Prostate gland (tissue), 2 donors: Measurements from ENCODE around the gene LSM2. TPM values are rescaled to one million over a fixed set of nuclear protein-coding genes. Genes with fewer than 3 reads are reported as not detected.
A peak's percentile ranks its signal among the peaks of the same experiment; 100 is the strongest.

Experiments
- DNase-seq: peaks from one replicate; pipeline ENCODE4 v3.0.0-alpha.2; 2019; ENCODE audit warnings: low spot score
- H3K27ac ChIP-seq, 2 donors: fragments of 200-600 bp; sonication (generic); 2 replicates each; pipeline ENCODE4 v1.5.1; 2017 to 2019
- H3K27me3 ChIP-seq: fragments of 200-600 bp; sonication (generic); replicated peaks from 2 replicates; pipeline ENCODE4 v1.5.1; 2019; ENCODE audit not compliant: insufficient read depth
- H3K36me3 ChIP-seq, 2 donors: fragments of 200-600 bp; sonication (generic); 1 replicate in 1 of 2; 2 replicates in 1 of 2; pipeline versions ENCODE4 v1.5.1 to v1.8.1; 2017 to 2019
- H3K4me1 ChIP-seq: fragments of 200-600 bp; sonication (generic); replicated peaks from 2 replicates; pipeline ENCODE4 v1.5.1; 2019
- H3K4me3 ChIP-seq, 2 donors: fragments of 200-600 bp; sonication (generic); 2 replicates each; pipeline ENCODE4 v1.5.1; 2017 to 2019
- H3K9me3 ChIP-seq: fragments of 200-600 bp; sonication (generic); 2 replicates; pipeline ENCODE4 v1.5.1; 2017
- CTCF ChIP-seq, 4 experiments: fragments of 200-600 bp in 2 of 4; fragments of 450-650 bp in 2 of 4; sonication (generic) in 2 of 4; IDR thresholded peaks; 1 replicate in 3 of 4; 2 replicates in 1 of 4; pipeline ENCODE4 v1.5.1; 2016 to 2019; ENCODE audit warnings: antibody characterized with exemption in 4 of 4, mild to moderate bottlenecking in 2 of 4, moderate library complexity in 2 of 4
- POLR2A ChIP-seq: fragments of 450-650 bp; IDR thresholded peaks from one replicate; pipeline ENCODE4 v1.6.1; 2016; ENCODE audit warnings: antibody characterized with exemption, mild to moderate bottlenecking
- POLR2AphosphoS5 ChIP-seq: sonication (generic); formaldehyde crosslinking; IDR thresholded peaks from one replicate; pipeline ENCODE4 v1.6.1; 2017; ENCODE audit warnings: antibody characterized with exemption
- WGBS: methylation state at CpG from one replicate; pipeline ENCODE4 v1.1.5; 2018; 5-methylcytosine and 5-hydroxymethylcytosine counted together
- intact Hi-C: fragments of 100-400 bp; cut with DNase I; formaldehyde crosslinking; loops from one replicate; pipeline ENCODE4 v1.14.2; 2022
- total RNA-seq, 2 donors: library from RNA; depleted of rRNA; stranded (reverse); fragments of >200 nt; gene quantifications; one replicate each; pipeline ENCODE4 v1.1.0, GENCODE V29; 2016

The LSM2 gene
- total RNA-seq, 2 donors from 2014 or later, result 51.9 to 52.5 TPM

GRCh38 chr6:31775184-31775583 lies 31.6 kb downstream of the LSM2 start:
- H3K4me1 ChIP-seq, result no peaks in the 10 kb centered on the region
- no peaks in the 10 kb centered on the region for H3K27me3 ChIP-seq
- H3K36me3 ChIP-seq, result peaks cover 0 to 7% of the 10 kb centered on the region in 2 donors
- no peak for DNase-seq
- no peak overlapping the region for H3K4me3 ChIP-seq
- TF ChIP-seq CTCF (IDR thresholded peaks at IDR 0.05) (peak in 1 of 4 experiments; percentile 32), POLR2AphosphoS5 (no peak)
- WGBS, result 83% methylated on average over 4 of the region's 4 CpGs
- intact Hi-C loops, result no loop called here
- H3K9me3 ChIP-seq, result no peaks in the 10 kb centered on the region
- H3K27ac ChIP-seq, result no peak overlapping the region

GRCh38 chr6:31771992-31772358 lies 34.8 kb downstream of the LSM2 start:
- 83% methylated on average over 4 of the region's 4 CpGs for WGBS
- Histone ChIP-seq H3K36me3 (no peaks in the 10 kb centered on the region), H3K27me3 (no peaks in the 10 kb centered on the region), H3K4me1 (no peaks in the 10 kb centered on the region), H3K4me3 (no peak overlapping the region), H3K27ac (no peak overlapping the region), H3K9me3 (no peaks in the 10 kb centered on the region)
- no peak for TF ChIP-seq POLR2A
- intact Hi-C loops, result loop anchor here (5.0 kb wide), 1 partner anchor 90 kb away; the partner anchor contains the start of gene LY6G5C
- no peak for DNase-seq

GRCh38 chr6:31770860-31771259 lies 35.9 kb downstream of the LSM2 start:
- Histone ChIP-seq H3K4me3 (no peak overlapping the region), H3K27me3 (no peaks in the 10 kb centered on the region), H3K4me1 (no peaks in the 10 kb centered on the region), H3K27ac (no peak overlapping the region), H3K36me3 (no peaks in the 10 kb centered on the region), H3K9me3 (no peaks in the 10 kb centered on the region)
- no peak for TF ChIP-seq POLR2AphosphoS5
- TF ChIP-seq POLR2A, result no peak
- TF ChIP-seq CTCF (IDR thresholded peaks at IDR 0.05), result no peak
- DNase-seq, result no peak
- 92% methylated on average over 2 of the region's 2 CpGs for WGBS
- intact Hi-C loops, result loop anchor here (5.0 kb wide), 1 partner anchor 89 kb away; the partner anchor contains the start of gene LY6G5C

- Histone ChIP-seq H3K4me3 (no peak overlapping the region), H3K9me3 (no peaks in the 10 kb centered on the region), H3K36me3 (no peaks in the 10 kb centered on the region), H3K27ac (no peak overlapping the region), H3K27me3 (no peaks in the 10 kb centered on the region), H3K4me1 (no peaks in the 10 kb centered on the region)
- intact Hi-C loops, result loop anchor here (5.0 kb wide), 1 partner anchor 88 kb away; the partner anchor contains the start of gene LY6G5C
- WGBS, result 57% methylated on average over 12 of the region's 12 CpGs
- no peak for TF ChIP-seq POLR2A
- peak; percentile 48 for TF ChIP-seq POLR2AphosphoS5
- TF ChIP-seq CTCF (IDR thresholded peaks at IDR 0.05), result peak; percentile 55 to 82 (median 75)
- DNase-seq, result peak; percentile 65
Measured at GRCh38 chr6:31769684-31770371, 36.9 kb downstream of the LSM2 start.

- intact Hi-C loops, result no loop called here
- 94% methylated on average over 18 of the region's 18 CpGs for WGBS
- Histone ChIP-seq H3K27ac (no peak overlapping the region), H3K9me3 (no peaks in the 10 kb centered on the region), H3K27me3 (no peaks in the 10 kb centered on the region), H3K36me3 (no peaks in the 10 kb centered on the region), H3K4me1 (no peaks in the 10 kb centered on the region), H3K4me3 (no peak overlapping the region)
- no peak for DNase-seq
- TF ChIP-seq POLR2AphosphoS5 (no peak), POLR2A (no peak), CTCF (IDR thresholded peaks at IDR 0.05) (no peak)
Measured at GRCh38 chr6:31768363-31769257, 38.2 kb downstream of the LSM2 start.
